Endothelial cell of umbilical vein (primary cell): ENCODE results near the gene PDE11A. TPM values are rescaled to one million over a fixed set of nuclear protein-coding genes. Genes with fewer than 3 reads are reported as not detected.

Experiments
- BruUV-seq: library from RNA; stranded (reverse); fragments of 400-500 nt; replicated peaks from 2 replicates; lab custom pipeline; 2021; lab: Mats Ljungman, UMichigan
- CTCF ChIA-PET: fragments of 300-600, 350-600 bp; sonication (Branson Sonifier 250); formaldehyde crosslinking; loops from one replicate; lab custom pipeline; 2021; ENCODE audit warnings: antibody characterized with exemption, inconsistent platforms; lab: Charles Lee
- POLR2A ChIA-PET: fragments of 300-600, 350-600 bp; sonication (Branson Sonifier 250); formaldehyde crosslinking; loops from one replicate; lab custom pipeline; 2021; ENCODE audit warnings: antibody characterized with exemption, inconsistent platforms; lab: Charles Lee
- DNase-seq: peaks from one replicate; pipeline ENCODE4 v3.0.0-alpha.2; 2011; ENCODE audit warnings: low read depth, low spot score
- FAIRE-seq: peaks from 2 replicates; lab custom pipeline; 2011; peaks lifted over from hg19 to GRCh38; lab: Jason Lieb, UNC
- H2AFZ ChIP-seq: 2 replicates; pipeline ENCODE4 v1.6.0; 2012; ENCODE audit warnings: low read depth, low read length, control low read depth, inconsistent platforms
- H3K27ac ChIP-seq: 2 replicates; pipeline ENCODE4 v1.5.1; 2011; ENCODE audit warnings: low read depth, mild to moderate bottlenecking, control low read depth, low read length, moderate library complexity; ENCODE audit not compliant: insufficient read depth
- H3K27me3 ChIP-seq, 2 experiments: 2 replicates each; pipeline versions ENCODE4 v1.6.0 to v1.6.1; 2011; ENCODE audit warnings: low read length in 2 of 2, mixed read lengths in 1 of 2; ENCODE audit not compliant: control insufficient read depth in 2 of 2, insufficient read depth in 2 of 2
- H3K36me3 ChIP-seq, 2 experiments: 2 replicates in 1 of 2; 3 replicates in 1 of 2; pipeline ENCODE4 v1.5.1; 2011; ENCODE audit warnings: low read length in 2 of 2, mild to moderate bottlenecking in 1 of 2, moderate library complexity in 1 of 2; ENCODE audit not compliant: control insufficient read depth in 2 of 2, insufficient read depth in 2 of 2; ENCODE audit errors: extremely low read depth in 1 of 2
- H3K4me1 ChIP-seq: 3 replicates; pipeline ENCODE4 v1.5.1; 2011; ENCODE audit warnings: mild to moderate bottlenecking, low read length; ENCODE audit not compliant: control insufficient read depth, insufficient read depth; ENCODE audit errors: extremely low read depth
- H3K4me2 ChIP-seq: 2 replicates; pipeline ENCODE4 v1.6.1; 2011; ENCODE audit warnings: low read length, control low read depth, mixed read lengths; ENCODE audit not compliant: insufficient read depth
- H3K4me3 ChIP-seq, 3 experiments: fragments of 200-600 bp in 1 of 3; sonication (generic), shearing (Covaris generic) in 1 of 3; replicated peaks in 1 of 3; 2 replicates each; pipeline ENCODE4 v1.5.1; 2011 to 2016; ENCODE audit warnings: control low read depth in 3 of 3, low read length in 3 of 3, mild to moderate bottlenecking in 2 of 3, inconsistent platforms in 1 of 3, low read depth in 1 of 3, moderate library complexity in 1 of 3; ENCODE audit not compliant: insufficient read depth in 1 of 3
- H3K79me2 ChIP-seq: 2 replicates; pipeline ENCODE4 v1.6.0; 2012; ENCODE audit warnings: low read length, inconsistent platforms; ENCODE audit not compliant: control insufficient read depth, insufficient read depth
- H3K9ac ChIP-seq: replicated peaks from 2 replicates; pipeline ENCODE3; 2011; ENCODE audit warnings: low read length, control low read depth; ENCODE audit not compliant: insufficient read depth; ENCODE audit errors: extremely low read depth
- H3K9me1 ChIP-seq: replicated peaks from 3 replicates; pipeline ENCODE4 v1.6.0; 2011; ENCODE audit warnings: mild to moderate bottlenecking, low read length; ENCODE audit not compliant: control insufficient read depth, insufficient read depth; ENCODE audit errors: extremely low read depth
- H3K9me3 ChIP-seq: replicated peaks from 2 replicates; pipeline ENCODE4 v1.5.1; 2012; ENCODE audit warnings: low read length, inconsistent platforms; ENCODE audit not compliant: control insufficient read depth, insufficient read depth
- H4K20me1 ChIP-seq: replicated peaks from 2 replicates; pipeline ENCODE3; 2011; ENCODE audit warnings: mild to moderate bottlenecking, low read length; ENCODE audit not compliant: control insufficient read depth, insufficient read depth; ENCODE audit errors: extremely low read depth
- EZH2 ChIP-seq: IDR thresholded peaks from 2 replicates; pipeline ENCODE4 v1.6.1; 2012; ENCODE audit warnings: borderline replicate concordance, low read depth, mild to moderate bottlenecking, moderate library complexity, low read length, inconsistent platforms; ENCODE audit not compliant: severe bottlenecking
- FOS ChIP-seq: IDR thresholded peaks from 2 replicates; pipeline ENCODE4 v1.6.1; 2011; ENCODE audit warnings: mild to moderate bottlenecking, low read length, moderate library complexity, borderline replicate concordance; ENCODE audit not compliant: insufficient read depth
- GATA2 ChIP-seq: IDR thresholded peaks from 2 replicates; pipeline ENCODE4 v1.7.0; 2011; ENCODE audit warnings: low read depth, mild to moderate bottlenecking, moderate library complexity, mixed read lengths, low read length; ENCODE audit not compliant: insufficient read length, insufficient read depth
- JUN ChIP-seq: IDR thresholded peaks from 2 replicates; pipeline ENCODE4 v1.6.1; 2011; ENCODE audit warnings: borderline replicate concordance, low read depth; ENCODE audit not compliant: insufficient read length, insufficient read depth
- MYC ChIP-seq: IDR thresholded peaks from one replicate; pipeline ENCODE4 v1.6.1; 2011; ENCODE audit warnings: mild to moderate bottlenecking, low read depth, low read length
- POLR2A ChIP-seq: IDR thresholded peaks from 2 replicates; pipeline ENCODE4 v1.6.1; 2012; ENCODE audit warnings: low read depth, mild to moderate bottlenecking, control low read depth, low read length
- POLR2AphosphoS5 ChIP-seq: IDR thresholded peaks from 2 replicates; pipeline ENCODE4 v1.6.1; 2012; ENCODE audit warnings: low read depth, mild to moderate bottlenecking, control low read depth, low read length, moderate library complexity; ENCODE audit not compliant: insufficient read depth
- dilution Hi-C: fragments of 300-500 bp; cut with MboI; formaldehyde crosslinking; loops from one replicate; pipeline ENCODE4 v1.15.0; 2019; ENCODE audit warnings: low sequenced_read_pairs; ENCODE audit not compliant: extremely low pct_ligation_motif_present
- intact Hi-C: fragments of 100-400 bp; cut with micrococcal nuclease; formaldehyde crosslinking; loops from one replicate; pipeline ENCODE4 v1.10.0; 2022
- polyA plus RNA-seq, 4 experiments: library from polyadenylated mRNA; depleted of rRNA in 3 of 4; stranded (reverse) in 3 of 4; unstranded in 1 of 4; fragments of >200 nt; gene quantifications; 2 replicates each; pipeline versions ENCODE4 v1.2.1 to v1.2.3, GENCODE V29; 2011 to 2012; ENCODE audit warnings: missing spikeins in 1 of 4
- total RNA-seq: library from RNA; stranded (reverse); gene quantifications from 2 replicates; pipeline ENCODE4 v1.2.3, GENCODE V29; 2021
- TF ChIP-seq, protein P1 (sequence below): IDR thresholded peaks from 2 replicates; pipeline ENCODE4 v1.6.1; 2011; ENCODE audit not compliant: insufficient read depth, insufficient read length
- TF ChIP-seq, protein P2 (sequence below), 2 donors: IDR thresholded peaks; 1 replicate in 1 of 2; 2 replicates in 1 of 2; pipeline ENCODE4 v1.5.1; 2011; ENCODE audit warnings: low read length in 2 of 2, mild to moderate bottlenecking in 2 of 2, moderate library complexity in 2 of 2, control low read depth in 1 of 2, inconsistent platforms in 1 of 2, low read depth in 1 of 2; ENCODE audit not compliant: insufficient read depth in 1 of 2; ENCODE audit errors: extremely low read depth in 1 of 2

The PDE11A gene
- total and polyA plus RNA-seq, 2 donors (not counting 3 experiments of a cell fraction or from before 2014, with no cell fraction given), result 0.07 to 0.51 TPM

GRCh38 chr2:177658309-177658708 is 414.3 kb downstream of the PDE11A start:
- Histone ChIP-seq H2AFZ (no peak overlapping the region), H3K9me1 (no peaks in the 10 kb centered on the region), H3K79me2 (no peaks in the 10 kb centered on the region), H3K27me3 (peaks cover 11% of the 10 kb centered on the region in 2 experiments), H4K20me1 (no peaks in the 10 kb centered on the region), H3K9ac (no peak overlapping the region), H3K4me3 (no peak overlapping the region), H3K9me3 (no peaks in the 10 kb centered on the region), H3K36me3 (no peaks in the 10 kb centered on the region), H3K27ac (no peak overlapping the region), H3K4me1 (no peaks in the 10 kb centered on the region), H3K4me2 (no peak overlapping the region)
- ChIA-PET CTCF (interaction anchor here (1.4 kb wide), 1 partner anchor 11 kb away, joined by 4 read pairs; no protein-coding TSS in a partner anchor), POLR2A (no interaction called here)
- no TSS peak for BruUV-seq
- TF ChIP-seq POLR2A (no peak), POLR2AphosphoS5 (no peak), FOS (no peak), JUN (no peak), GATA2 (no peak), MYC (no peak), EZH2 (no peak)
- TF ChIP-seq, protein P1, sequence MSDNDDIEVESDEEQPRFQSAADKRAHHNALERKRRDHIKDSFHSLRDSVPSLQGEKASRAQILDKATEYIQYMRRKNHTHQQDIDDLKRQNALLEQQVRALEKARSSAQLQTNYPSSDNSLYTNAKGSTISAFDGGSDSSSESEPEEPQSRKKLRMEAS, result no peak
- TF ChIP-seq, protein P2, sequence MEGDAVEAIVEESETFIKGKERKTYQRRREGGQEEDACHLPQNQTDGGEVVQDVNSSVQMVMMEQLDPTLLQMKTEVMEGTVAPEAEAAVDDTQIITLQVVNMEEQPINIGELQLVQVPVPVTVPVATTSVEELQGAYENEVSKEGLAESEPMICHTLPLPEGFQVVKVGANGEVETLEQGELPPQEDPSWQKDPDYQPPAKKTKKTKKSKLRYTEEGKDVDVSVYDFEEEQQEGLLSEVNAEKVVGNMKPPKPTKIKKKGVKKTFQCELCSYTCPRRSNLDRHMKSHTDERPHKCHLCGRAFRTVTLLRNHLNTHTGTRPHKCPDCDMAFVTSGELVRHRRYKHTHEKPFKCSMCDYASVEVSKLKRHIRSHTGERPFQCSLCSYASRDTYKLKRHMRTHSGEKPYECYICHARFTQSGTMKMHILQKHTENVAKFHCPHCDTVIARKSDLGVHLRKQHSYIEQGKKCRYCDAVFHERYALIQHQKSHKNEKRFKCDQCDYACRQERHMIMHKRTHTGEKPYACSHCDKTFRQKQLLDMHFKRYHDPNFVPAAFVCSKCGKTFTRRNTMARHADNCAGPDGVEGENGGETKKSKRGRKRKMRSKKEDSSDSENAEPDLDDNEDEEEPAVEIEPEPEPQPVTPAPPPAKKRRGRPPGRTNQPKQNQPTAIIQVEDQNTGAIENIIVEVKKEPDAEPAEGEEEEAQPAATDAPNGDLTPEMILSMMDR (IDR thresholded peaks at IDR 0.05; ENCODE audit: extremely low read depth in 1 of 2, insufficient read depth in 1 of 2, low read depth in 1 of 2, low read length in 2 of 2), result no peak
- DNase-seq, result no peak
- intact Hi-C loops, result no loop called here
- no peak for FAIRE-seq
- dilution Hi-C loops, result no loop called here
